ENCODE measurements around the gene VAMP4.

The VAMP4 gene

DNA sequence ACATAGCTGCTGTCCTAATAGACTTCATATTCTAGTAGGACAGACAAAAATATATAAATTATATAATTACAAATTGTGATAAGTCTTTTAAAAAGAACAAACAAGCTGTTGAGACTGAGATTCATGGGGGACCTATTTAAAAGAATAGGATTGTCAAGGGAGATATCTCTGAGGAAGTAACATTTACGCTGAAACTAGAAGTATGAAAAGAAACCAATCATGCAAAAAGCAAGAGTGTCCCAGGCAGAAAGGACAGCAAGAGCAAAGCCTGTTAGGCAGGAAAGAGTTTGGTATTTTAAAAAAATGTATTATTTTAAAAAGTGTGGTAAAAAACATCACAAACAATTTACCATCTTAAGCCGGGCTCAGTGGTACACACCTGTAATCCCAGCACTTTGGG is 30.4 kb upstream of the VAMP4 start:
- H3K9ac ChIP-seq (ENCODE audit: low read length), result no peak overlapping the region
- DNase-seq (ENCODE audit: low read depth), result no peak
- no peaks in the 10 kb centered on the region for H3K27me3 ChIP-seq (replicated peaks; ENCODE audit: control insufficient read depth, insufficient read depth, low read length)
- peaks cover 11% of the 10 kb centered on the region for H3K4me1 ChIP-seq (ENCODE audit: control insufficient read depth, insufficient read depth, low read length)
- no peaks in the 10 kb centered on the region for H3K9me3 ChIP-seq (ENCODE audit: control insufficient read depth, low read length)
- H3K36me3 ChIP-seq (ENCODE audit: control insufficient read depth, insufficient read depth, low read length, severe bottlenecking), result no peaks in the 10 kb centered on the region
- no peak overlapping the region for H3K4me3 ChIP-seq (ENCODE audit: low read length)

- Histone ChIP-seq H3K9ac (ENCODE audit: low read length) (no peak overlapping the region), H3K27me3 (replicated peaks; ENCODE audit: control insufficient read depth, insufficient read depth, low read length) (no peaks in the 10 kb centered on the region), H3K9me3 (ENCODE audit: control insufficient read depth, low read length) (no peaks in the 10 kb centered on the region), H3K4me3 (ENCODE audit: low read length) (no peak overlapping the region), H3K36me3 (ENCODE audit: control insufficient read depth, insufficient read depth, low read length, severe bottlenecking) (no peaks in the 10 kb centered on the region), H3K4me1 (ENCODE audit: control insufficient read depth, insufficient read depth, low read length) (peaks cover 14% of the 10 kb centered on the region)
- DNase-seq (ENCODE audit: low read depth), result no peak
Observed at GRCh38 chr1:171769754-171770153, 27.9 kb upstream of the VAMP4 start.

- Histone ChIP-seq H3K9ac (ENCODE audit: low read length) (no peak overlapping the region), H3K27me3 (replicated peaks; ENCODE audit: control insufficient read depth, insufficient read depth, low read length) (no peaks in the 10 kb centered on the region), H3K36me3 (ENCODE audit: control insufficient read depth, insufficient read depth, low read length, severe bottlenecking) (no peaks in the 10 kb centered on the region), H3K4me3 (ENCODE audit: low read length) (no peak overlapping the region), H3K9me3 (ENCODE audit: control insufficient read depth, low read length) (no peaks in the 10 kb centered on the region), H3K4me1 (ENCODE audit: control insufficient read depth, insufficient read depth, low read length) (peaks cover 14% of the 10 kb centered on the region)
- no peak for DNase-seq (ENCODE audit: low read depth)
Observed at GRCh38 chr1:171769171-171769570, 27.3 kb upstream of the VAMP4 start.

DNA sequence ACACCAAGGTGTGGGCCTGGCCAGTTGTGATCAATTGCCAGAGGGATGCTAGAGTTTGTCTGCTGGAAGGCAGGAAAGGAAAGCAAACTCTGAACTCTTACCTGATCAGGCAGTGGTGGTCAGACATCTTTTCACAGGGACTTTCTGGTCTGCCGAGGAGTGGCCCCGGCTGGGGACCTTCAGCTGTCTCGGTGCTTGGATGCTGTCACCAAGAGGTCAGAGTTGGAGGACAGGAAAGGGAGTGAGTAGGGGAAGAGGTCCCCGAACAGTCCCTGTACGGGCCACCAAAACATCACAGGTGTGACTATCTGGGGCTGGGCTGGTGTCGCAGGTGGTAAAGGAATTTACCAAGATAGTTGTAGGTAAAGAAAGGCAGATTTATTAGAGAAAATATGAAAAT is 21.9 kb upstream of the VAMP4 start:
- H3K4me1 ChIP-seq (ENCODE audit: control insufficient read depth, insufficient read depth, low read length), result peaks cover 10% of the 10 kb centered on the region

GRCh38 chr1:171762143-171762563 is 20.3 kb upstream of the VAMP4 start:
- H3K27me3 ChIP-seq (replicated peaks; ENCODE audit: control insufficient read depth, insufficient read depth, low read length), result no peaks in the 10 kb centered on the region
- no peak overlapping the region for H3K4me3 ChIP-seq (ENCODE audit: low read length)
- no peak for DNase-seq (ENCODE audit: low read depth)
- H3K9me3 ChIP-seq (ENCODE audit: control insufficient read depth, low read length), result no peaks in the 10 kb centered on the region
- no peak overlapping the region for H3K9ac ChIP-seq (ENCODE audit: low read length)
- no peaks in the 10 kb centered on the region for H3K36me3 ChIP-seq (ENCODE audit: control insufficient read depth, insufficient read depth, low read length, severe bottlenecking)
- H3K4me1 ChIP-seq (ENCODE audit: control insufficient read depth, insufficient read depth, low read length), result peaks cover 2% of the 10 kb centered on the region

More for the DNA sequence above, 21.9 kb upstream of the VAMP4 start:
- H3K27me3 ChIP-seq (replicated peaks; ENCODE audit: control insufficient read depth, insufficient read depth, low read length), result no peaks in the 10 kb centered on the region
- no peak overlapping the region for H3K9ac ChIP-seq (ENCODE audit: low read length)
- no peaks in the 10 kb centered on the region for H3K9me3 ChIP-seq (ENCODE audit: control insufficient read depth, low read length)
- H3K4me3 ChIP-seq (ENCODE audit: low read length), result no peak overlapping the region
- no peaks in the 10 kb centered on the region for H3K36me3 ChIP-seq (ENCODE audit: control insufficient read depth, insufficient read depth, low read length, severe bottlenecking)
- no peak for DNase-seq (ENCODE audit: low read depth)

GRCh38 chr1:171758011-171758410 is 16.1 kb upstream of the VAMP4 start:
- peaks cover 14% of the 10 kb centered on the region for H3K4me1 ChIP-seq (ENCODE audit: control insufficient read depth, insufficient read depth, low read length)
- H3K36me3 ChIP-seq (ENCODE audit: control insufficient read depth, insufficient read depth, low read length, severe bottlenecking), result no peaks in the 10 kb centered on the region
- H3K27me3 ChIP-seq (replicated peaks; ENCODE audit: control insufficient read depth, insufficient read depth, low read length), result no peaks in the 10 kb centered on the region

GRCh38 chr1:171756856-171757255 is 15.0 kb upstream of the VAMP4 start:
- H3K4me1 ChIP-seq (ENCODE audit: control insufficient read depth, insufficient read depth, low read length), result peaks cover 14% of the 10 kb centered on the region
- no peak for DNase-seq (ENCODE audit: low read depth)
- H3K9ac ChIP-seq (ENCODE audit: low read length), result no peak overlapping the region
- H3K27me3 ChIP-seq (replicated peaks; ENCODE audit: control insufficient read depth, insufficient read depth, low read length), result no peaks in the 10 kb centered on the region
- no peak overlapping the region for H3K4me3 ChIP-seq (ENCODE audit: low read length)
- H3K36me3 ChIP-seq (ENCODE audit: control insufficient read depth, insufficient read depth, low read length, severe bottlenecking), result no peaks in the 10 kb centered on the region
- no peaks in the 10 kb centered on the region for H3K9me3 ChIP-seq (ENCODE audit: control insufficient read depth, low read length)

More at GRCh38 chr1:171758011-171758410, 16.1 kb upstream of the VAMP4 start:
- Histone ChIP-seq H3K4me3 (ENCODE audit: low read length) (no peak overlapping the region), H3K9ac (ENCODE audit: low read length) (no peak overlapping the region), H3K9me3 (ENCODE audit: control insufficient read depth, low read length) (no peaks in the 10 kb centered on the region)
- DNase-seq (ENCODE audit: low read depth), result no peak

DNA sequence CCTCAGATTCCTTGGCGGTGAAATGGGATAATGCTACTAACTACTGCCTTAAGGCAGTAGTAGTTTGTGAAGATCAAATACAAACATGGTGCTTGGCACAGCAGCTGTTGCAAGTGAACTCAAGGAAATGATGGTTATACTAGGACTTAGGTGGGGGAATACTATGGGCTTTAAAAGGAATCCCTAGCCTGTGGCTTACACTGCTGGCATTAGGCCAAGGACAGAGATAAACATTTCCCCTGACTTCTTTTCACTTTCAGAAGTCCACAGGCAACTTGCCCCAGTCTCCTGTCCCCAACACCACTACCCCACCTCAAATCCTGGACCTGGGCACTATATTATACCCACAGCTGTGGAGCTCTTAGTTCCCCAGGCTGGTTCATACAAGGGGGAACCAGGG is 13.1 kb upstream of the VAMP4 start:
- H3K9me3 ChIP-seq (ENCODE audit: control insufficient read depth, low read length), result no peaks in the 10 kb centered on the region
- H3K27me3 ChIP-seq (replicated peaks; ENCODE audit: control insufficient read depth, insufficient read depth, low read length), result no peaks in the 10 kb centered on the region
- peak overlapping the region; percentile 12 for H3K4me3 ChIP-seq (ENCODE audit: low read length)
- no peaks in the 10 kb centered on the region for H3K36me3 ChIP-seq (ENCODE audit: control insufficient read depth, insufficient read depth, low read length, severe bottlenecking)
- DNase-seq (ENCODE audit: low read depth), result no peak
- peak overlapping the region; percentile 16 for H3K9ac ChIP-seq (ENCODE audit: low read length)
- H3K4me1 ChIP-seq (ENCODE audit: control insufficient read depth, insufficient read depth, low read length), result peaks cover 14% of the 10 kb centered on the region

DNA sequence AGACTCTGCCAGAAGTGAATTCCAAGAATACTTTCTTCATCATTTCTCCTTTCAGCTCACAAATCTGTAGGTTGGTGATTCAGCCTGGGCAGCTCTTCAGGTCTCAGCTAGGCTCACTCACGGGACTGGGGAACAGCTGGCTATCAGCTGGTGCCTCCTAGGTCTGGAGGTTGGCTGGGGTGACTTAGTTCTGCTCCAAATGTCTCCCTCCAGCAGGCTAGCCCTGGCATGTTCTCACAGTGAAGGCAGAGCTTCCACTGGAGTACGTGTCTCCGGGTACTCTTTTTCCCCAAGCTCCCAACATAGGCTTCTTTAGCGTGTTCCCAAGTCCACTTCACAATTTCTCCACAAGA is 12.5 kb upstream of the VAMP4 start:
- DNase-seq (ENCODE audit: low read depth), result peak; percentile 43
- Histone ChIP-seq H3K9ac (ENCODE audit: low read length) (peak overlapping the region; percentile 16), H3K9me3 (ENCODE audit: control insufficient read depth, low read length) (no peaks in the 10 kb centered on the region), H3K36me3 (ENCODE audit: control insufficient read depth, insufficient read depth, low read length, severe bottlenecking) (no peaks in the 10 kb centered on the region), H3K4me1 (ENCODE audit: control insufficient read depth, insufficient read depth, low read length) (peaks cover 14% of the 10 kb centered on the region), H3K27me3 (replicated peaks; ENCODE audit: control insufficient read depth, insufficient read depth, low read length) (no peaks in the 10 kb centered on the region), H3K4me3 (ENCODE audit: low read length) (peak overlapping the region; percentile 12)

- Histone ChIP-seq H3K36me3 (ENCODE audit: control insufficient read depth, insufficient read depth, low read length, severe bottlenecking) (no peaks in the 10 kb centered on the region), H3K27me3 (replicated peaks; ENCODE audit: control insufficient read depth, insufficient read depth, low read length) (no peaks in the 10 kb centered on the region), H3K9ac (ENCODE audit: low read length) (no peak overlapping the region), H3K4me3 (ENCODE audit: low read length) (peak overlapping the region; percentile 25), H3K9me3 (ENCODE audit: control insufficient read depth, low read length) (no peaks in the 10 kb centered on the region), H3K4me1 (ENCODE audit: control insufficient read depth, insufficient read depth, low read length) (peaks cover 14% of the 10 kb centered on the region)
- no peak for DNase-seq (ENCODE audit: low read depth)
Observed at GRCh38 chr1:171753685-171754352, 12.0 kb upstream of the VAMP4 start.

GRCh38 chr1:171753182-171753581 is 11.3 kb upstream of the VAMP4 start:
- Histone ChIP-seq H3K9ac (ENCODE audit: low read length) (no peak overlapping the region), H3K9me3 (ENCODE audit: control insufficient read depth, low read length) (no peaks in the 10 kb centered on the region), H3K36me3 (ENCODE audit: control insufficient read depth, insufficient read depth, low read length, severe bottlenecking) (no peaks in the 10 kb centered on the region), H3K4me1 (ENCODE audit: control insufficient read depth, insufficient read depth, low read length) (peaks cover 14% of the 10 kb centered on the region), H3K4me3 (ENCODE audit: low read length) (no peak overlapping the region), H3K27me3 (replicated peaks; ENCODE audit: control insufficient read depth, insufficient read depth, low read length) (no peaks in the 10 kb centered on the region)
- no peak for DNase-seq (ENCODE audit: low read depth)

DNA sequence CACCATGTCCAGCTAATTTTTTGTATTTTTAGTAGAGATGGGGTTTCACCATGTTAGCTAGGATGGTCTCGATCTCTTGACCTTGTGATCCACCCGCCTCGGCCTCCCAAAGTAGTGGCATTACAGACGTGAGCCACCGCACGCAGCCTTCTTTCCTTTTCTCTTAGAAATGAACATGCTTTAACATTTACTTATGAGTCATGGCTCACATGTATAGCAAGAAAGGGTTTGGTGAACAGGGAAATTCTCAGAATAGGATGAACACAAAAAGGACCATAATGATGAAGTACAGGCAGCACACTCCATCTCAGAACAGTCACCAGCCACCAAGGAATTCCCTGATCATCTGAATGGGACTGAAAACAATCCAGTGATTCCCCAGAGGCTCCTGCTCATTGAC is 9.4 kb upstream of the VAMP4 start:
- Histone ChIP-seq H3K4me3 (ENCODE audit: low read length) (no peak overlapping the region), H3K36me3 (ENCODE audit: control insufficient read depth, insufficient read depth, low read length, severe bottlenecking) (no peaks in the 10 kb centered on the region), H3K9ac (ENCODE audit: low read length) (no peak overlapping the region), H3K4me1 (ENCODE audit: control insufficient read depth, insufficient read depth, low read length) (peaks cover 14% of the 10 kb centered on the region), H3K27me3 (replicated peaks; ENCODE audit: control insufficient read depth, insufficient read depth, low read length) (no peaks in the 10 kb centered on the region), H3K9me3 (ENCODE audit: control insufficient read depth, low read length) (no peaks in the 10 kb centered on the region)
- DNase-seq (ENCODE audit: low read depth), result no peak
